IMR-90 (cell line): ENCODE measurements around the gene SBNO1. TPM values are rescaled to one million over a fixed set of nuclear protein-coding genes. Genes with fewer than 3 reads are reported as not detected.
A peak's percentile ranks its signal among the peaks of the same experiment; 100 is the strongest.

ENCODE experiments used
- ATAC-seq: fragments of 200-7000 bp; cut with Tn5 transposase; 2 replicates; pipeline ENCODE4 v1.9.1; 2020; ENCODE audit warnings: low read depth, mild to moderate bottlenecking, moderate library complexity
- BruUV-seq: library from RNA; stranded (reverse); fragments of 400-500 nt; replicated peaks from 2 replicates; lab custom pipeline; 2021; lab: Mats Ljungman, UMichigan
- CTCF ChIA-PET: fragments of 300-600 bp; formaldehyde crosslinking; extraction: SDS; loops from one replicate; lab custom pipeline; 2021; ENCODE audit warnings: antibody characterized with exemption; lab: Yijun Ruan, JAX
- POLR2A ChIA-PET: fragments of 300-600 bp; sonication (Branson Sonifier 250); formaldehyde crosslinking; loops from one replicate; lab custom pipeline; 2022; ENCODE audit warnings: antibody characterized with exemption; ENCODE audit not compliant: unreplicated experiment; lab: Charles Lee
- DNase-seq: peaks from one replicate; pipeline ENCODE4 v3.0.0; 2013
- H2AFZ ChIP-seq: replicated peaks from 2 replicates; pipeline ENCODE3; 2013; ENCODE audit warnings: low read length, mild to moderate bottlenecking; ENCODE audit not compliant: poor library complexity
- H2AK5ac ChIP-seq: 2 replicates; pipeline ENCODE4 v1.6.1; 2013; ENCODE audit warnings: low read depth, low read length, inconsistent platforms
- H2AK9ac ChIP-seq: replicated peaks from 2 replicates; pipeline ENCODE3; 2013; ENCODE audit warnings: mild to moderate bottlenecking, low read depth, low read length, moderate library complexity; ENCODE audit not compliant: poor library complexity
- H2BK120ac ChIP-seq: 2 replicates; pipeline ENCODE4 v1.6.1; 2013; ENCODE audit warnings: low read depth, low read length, inconsistent platforms
- H2BK15ac ChIP-seq: 3 replicates; pipeline ENCODE4 v1.6.1; 2013; ENCODE audit warnings: low read depth, low read length, inconsistent platforms
- H2BK20ac ChIP-seq: 2 replicates; pipeline ENCODE4 v1.6.1; 2013; ENCODE audit warnings: low read depth, mild to moderate bottlenecking, inconsistent platforms, low read length, moderate library complexity
- H2BK5ac ChIP-seq: 2 replicates; pipeline ENCODE4 v1.6.1; 2013; ENCODE audit warnings: mild to moderate bottlenecking, low read depth, low read length, inconsistent platforms; ENCODE audit not compliant: poor library complexity, severe bottlenecking
- H3K14ac ChIP-seq: replicated peaks from 2 replicates; pipeline ENCODE4 v1.6.1; 2013; ENCODE audit warnings: low read depth, low read length, inconsistent platforms
- H3K18ac ChIP-seq: 2 replicates; pipeline ENCODE4 v1.6.1; 2013; ENCODE audit warnings: low read depth, low read length, control low read depth
- H3K23ac ChIP-seq: 2 replicates; pipeline ENCODE4 v1.6.1; 2013; ENCODE audit warnings: low read depth, low read length, inconsistent platforms
- H3K27ac ChIP-seq: 2 replicates; pipeline ENCODE4 v1.5.1; 2013; ENCODE audit warnings: mild to moderate bottlenecking, control low read depth, low read length; ENCODE audit not compliant: insufficient read depth
- H3K27me3 ChIP-seq: 2 replicates; pipeline ENCODE4 v1.6.1; 2013; ENCODE audit warnings: low read length; ENCODE audit not compliant: control insufficient read depth, insufficient read depth
- H3K36me3 ChIP-seq: 2 replicates; pipeline ENCODE4 v1.6.1; 2013; ENCODE audit warnings: low read length, mixed read lengths; ENCODE audit not compliant: control insufficient read depth, insufficient read depth
- H3K4ac ChIP-seq: 2 replicates; pipeline ENCODE4 v1.6.1; 2013; ENCODE audit warnings: low read depth, low read length, inconsistent platforms
- H3K4me1 ChIP-seq: 2 replicates; pipeline ENCODE4 v1.6.1; 2013; ENCODE audit warnings: low read length, mixed read lengths; ENCODE audit not compliant: control insufficient read depth, insufficient read depth
- H3K4me2 ChIP-seq: 2 replicates; pipeline ENCODE4 v1.6.1; 2013; ENCODE audit warnings: low read depth, mild to moderate bottlenecking, control low read depth, low read length, moderate library complexity
- H3K4me3 ChIP-seq: 2 replicates; pipeline ENCODE4 v1.5.1; 2013; ENCODE audit warnings: low read depth, mild to moderate bottlenecking, control low read depth, low read length, moderate library complexity; ENCODE audit not compliant: insufficient read depth
- H3K56ac ChIP-seq: 2 replicates; pipeline ENCODE4 v1.6.1; 2013; ENCODE audit warnings: low read length, inconsistent platforms; ENCODE audit not compliant: insufficient read depth; ENCODE audit errors: extremely low read depth
- H3K79me1 ChIP-seq, 2 experiments: 2 replicates each; pipeline ENCODE4 v1.6.1; 2013; ENCODE audit warnings: low read length in 2 of 2, inconsistent platforms in 1 of 2, low read depth in 1 of 2
- H3K9ac ChIP-seq: 2 replicates; pipeline ENCODE4 v1.6.1; 2013; ENCODE audit warnings: low read depth, low read length, control low read depth
- H3K9me1 ChIP-seq: 2 replicates; pipeline ENCODE4 v1.6.1; 2013; ENCODE audit warnings: low read length, inconsistent platforms; ENCODE audit not compliant: insufficient read depth
- H3K9me3 ChIP-seq: 2 replicates; pipeline ENCODE4 v1.6.1; 2013; ENCODE audit warnings: low read length; ENCODE audit not compliant: control insufficient read depth, insufficient read depth
- H4K20me1 ChIP-seq: 2 replicates; pipeline ENCODE4 v1.6.1; 2013; ENCODE audit warnings: low read length, inconsistent platforms; ENCODE audit not compliant: insufficient read depth
- H4K5ac ChIP-seq: 2 replicates; pipeline ENCODE4 v1.6.1; 2013; ENCODE audit warnings: mild to moderate bottlenecking, low read depth, low read length, control low read depth
- H4K8ac ChIP-seq, 2 experiments: 2 replicates each; pipeline ENCODE4 v1.6.1; 2013; ENCODE audit warnings: low read depth in 2 of 2, low read length in 2 of 2, control low read depth in 1 of 2, inconsistent platforms in 1 of 2
- H4K91ac ChIP-seq: 2 replicates; pipeline ENCODE4 v1.6.1; 2013; ENCODE audit warnings: low read depth, low read length, inconsistent platforms; ENCODE audit not compliant: insufficient read depth
- MXI1 ChIP-seq: IDR thresholded peaks from 2 replicates; pipeline ENCODE4 v1.6.1; 2012; ENCODE audit warnings: low read depth, mild to moderate bottlenecking, low read length, moderate library complexity, borderline replicate concordance
- NFE2L2 ChIP-seq: fragments of 150-350 bp; IDR thresholded peaks from 2 replicates; pipeline ENCODE4 v1.6.1; 2016; ENCODE audit warnings: low read depth, mild to moderate bottlenecking, low read length
- USF2 ChIP-seq: fragments of 150-350 bp; IDR thresholded peaks from 2 replicates; pipeline ENCODE4 v1.6.1; 2017; ENCODE audit warnings: mild to moderate bottlenecking, antibody characterized with exemption, low read length, low read depth
- WGBS, 2 experiments: methylation state at CpG; one replicate each; pipeline versions ENCODE4 v1.1.5 to v1.1.7; 2013; ENCODE audit warnings: missing lambda C conversion rate in 2 of 2; ENCODE audit not compliant: insufficient read length in 1 of 2; ENCODE audit errors: extremely low coverage in 2 of 2; 5-methylcytosine and 5-hydroxymethylcytosine counted together
- dilution Hi-C: fragments of 300-500 bp; cut with HindIII; formaldehyde crosslinking; loops from one replicate; pipeline ENCODE4 v1.14.3; 2018; ENCODE audit warnings: low sequenced_read_pairs; ENCODE audit not compliant: unreplicated experiment
- in situ Hi-C: fragments of 300-500 bp; cut with MboI; formaldehyde crosslinking; loops from 3 replicates; pipeline ENCODE4 v1.14.3; 2019; ENCODE audit warnings: low sequenced_read_pairs, inconsistent platforms, mixed read lengths
- intact Hi-C: fragments of 100-400 bp; cut with micrococcal nuclease; formaldehyde crosslinking; loops from 2 replicates; pipeline ENCODE4 v1.10.0; 2022
- polyA plus RNA-seq, 3 experiments: library from polyadenylated mRNA; depleted of rRNA; stranded (reverse); fragments of >200 nt; gene quantifications; 2 replicates each; pipeline ENCODE4 v1.2.3, GENCODE V29; 2012; ENCODE audit warnings: low replicate concordance in 1 of 3
- total RNA-seq: library from RNA; depleted of rRNA; stranded (reverse); fragments of >200 nt; gene quantifications from 2 replicates; pipeline ENCODE4 v1.2.3, GENCODE V29; 2012

SBNO1 gene
- total and polyA plus RNA-seq, 2 of the 4 experiments (the other 2 are of a cell fraction), result 5.3 to 24.9 TPM

GRCh38 chr12:123271001-123271668 is 93.5 kb downstream of the SBNO1 start (continued):
- TF ChIP-seq MXI1, result 0 out of 2 replicates have a peak, but pooled peaks have one; percentile 23

- Histone ChIP-seq H3K9me1 (peaks cover 18% of the 10 kb centered on the region), H4K5ac (peak overlapping the region; percentile 87), H2BK15ac (0 out of 3 replicates have a peak overlapping the region, but pooled peaks have one; percentile 18), H2AK5ac (peak overlapping the region; percentile 96), H3K56ac (peak overlapping the region; percentile 98), H3K18ac (peak overlapping the region; percentile 84), H4K8ac (peak overlapping the region; percentile 87 to 91), H4K20me1 (peaks cover 40% of the 10 kb centered on the region), H2BK20ac (0 out of 2 replicates have a peak overlapping the region, but pooled peaks have one; percentile 6), H2AFZ (peak overlapping the region; percentile 90), H3K9me3 (no peaks in the 10 kb centered on the region), H3K4me2 (peak overlapping the region; percentile 91), H3K4ac (peak overlapping the region; percentile 99), H3K4me1 (peaks cover 17% of the 10 kb centered on the region), H2BK5ac (peak overlapping the region; percentile 87), H4K91ac (peak overlapping the region; percentile 96), H2AK9ac (peak overlapping the region; percentile 99), H3K9ac (peak overlapping the region; percentile 90), H3K36me3 (peaks cover 18% of the 10 kb centered on the region), H3K79me1 (peaks cover 9 to 48% of the 10 kb centered on the region in 2 experiments; a peak in 2 of 4 replicates), H2BK120ac (peak overlapping the region; percentile 72; the same call in 1 of the 2 replicates), H3K14ac (peak overlapping the region; percentile 100), H3K27me3 (no peaks in the 10 kb centered on the region), H3K27ac (peak overlapping the region; percentile 85), H3K23ac (peak overlapping the region; percentile 98), H3K4me3 (peak overlapping the region; percentile 74)
- dilution Hi-C loops, result no loop called here
- in situ Hi-C loops, result no loop called here
- no TSS peak for BruUV-seq
- peak; percentile 28 for DNase-seq
- intact Hi-C loops, result no loop called here
- TF ChIP-seq USF2, result peak; percentile 47; the same call in 1 of the 2 replicates
- TF ChIP-seq NFE2L2, result no peak
- POLR2A ChIA-PET, result no interaction called here
- CTCF ChIA-PET, result no interaction called here
- peak; percentile 6 for ATAC-seq
- WGBS, 2 experiments, result 0% methylated on average over 22 of the region's 51 CpGs; no CpG with 5 or more reads in 1 of the 2 experiments
These were observed 94.2 kb downstream of the SBNO1 start for GRCh38 chr12:123270214-123271000.
